ENCODE results near the gene RPP38. TPM values are rescaled to one million over a fixed set of nuclear protein-coding genes. Genes with fewer than 3 reads are reported as not detected.

Gene RPP38
- polyA plus RNA-seq, 2 of the 4 experiments (the other 2 are of a cell fraction), result 25.5 to 47.5 TPM

GRCh38 chr10:15084502-15084922 lies 12.6 kb upstream of the RPP38 start:
- no peaks in the 10 kb centered on the region for H3K9me3 ChIP-seq
- H3K4me2 ChIP-seq, result peak overlapping the region; percentile 68
- ChIA-PET CTCF (interaction anchor here (1.3 kb wide), 1 partner anchor 126 kb away, joined by 3 read pairs; no protein-coding TSS in a partner anchor), POLR2A (no interaction called here)
- DNase-seq (ENCODE audit: low read depth in 1 of 2, low spot score in 1 of 2) (peak; percentile 66 to 88), ATAC-seq (peak; percentile 71 to 77), FAIRE-seq (no peak)
- peak overlapping the region; percentile 30 to 50; a peak in 5 of 6 replicates for H3K27ac ChIP-seq
- 17% methylated on average over 7 of the region's 7 CpGs for WGBS (ENCODE audit: missing lambda C conversion rate)
- H3K4me3 ChIP-seq, result peak overlapping the region; percentile 33
- TF ChIP-seq MYC (IDR thresholded peaks at IDR 0.05; ENCODE audit: borderline replicate concordance, low read length) (no peak), FOXS1 (CRISPR knock-in tag; IDR thresholded peaks at IDR 0.05) (0 out of 2 replicates have a peak, but pooled peaks have one; percentile 30), HOXB5 (CRISPR knock-in tag; IDR thresholded peaks at IDR 0.05) (0 out of 2 replicates have a peak, but pooled peaks have one; percentile 66), RAD21 (conservative IDR thresholded peaks at IDR 0.05 in 1 of 2, IDR thresholded peaks at IDR 0.05 in 1 of 2) (0 out of 5 replicates have a peak, but pooled peaks of 1 of the 2 experiments have one; percentile 16)
- H3K4me1 ChIP-seq, result peaks cover 10% of the 10 kb centered on the region; the same call in 1 of the 3 replicates

- ChIA-PET POLR2A (no interaction called here), CTCF (no interaction called here)
- Histone ChIP-seq H3K27ac (peak within 1 kb of the TSS in 1 of 2 experiments; percentile 67; a peak in 3 of 6 replicates), H3K9me3 (no peaks in the 10 kb centered on the region), H3K4me1 (peaks cover 10% of the 10 kb centered on the region; the same call in 1 of the 3 replicates), H3K4me3 (peak within 1 kb of the TSS; percentile 58), H3K4me2 (peak within 1 kb of the TSS; percentile 92)
- 15% methylated on average over 30 of the region's 63 CpGs for WGBS (ENCODE audit: missing lambda C conversion rate)
- TF ChIP-seq EP300 (IDR thresholded peaks at IDR 0.05) (no peak), NFE2L2 (conservative IDR thresholded peaks at IDR 0.05; ENCODE audit: low read length) (no peak), HES2 (IDR thresholded peaks at IDR 0.05) (no peak), TP53 (CRISPR knock-in tag; IDR thresholded peaks at IDR 0.05) (no peak), HDAC2 (IDR thresholded peaks at IDR 0.05) (no peak), ZNF302 (CRISPR knock-in tag; IDR thresholded peaks at IDR 0.05) (no peak), E2F6 (IDR thresholded peaks at IDR 0.05; ENCODE audit: borderline replicate concordance, low read depth) (peak; percentile 97), ZFP36 (IDR thresholded peaks at IDR 0.05; ENCODE audit: borderline replicate concordance, partially characterized antibody) (no peak), FOSL2 (IDR thresholded peaks at IDR 0.05) (no peak), FOSL2 (CRISPR knock-in tag; IDR thresholded peaks at IDR 0.05) (no peak), EHF (CRISPR knock-in tag; IDR thresholded peaks at IDR 0.05) (no peak), SMC3 (IDR thresholded peaks at IDR 0.05) (no peak), GATA3 (IDR thresholded peaks at IDR 0.05; ENCODE audit: borderline replicate concordance) (no peak), BHLHE40 (IDR thresholded peaks at IDR 0.05; ENCODE audit: low read depth, low read length) (no peak), RFX5 (IDR thresholded peaks at IDR 0.05) (0 out of 2 replicates have a peak, but pooled peaks have one; percentile 24), MAX (IDR thresholded peaks at IDR 0.05) (peak; percentile 91), MAZ (IDR thresholded peaks at IDR 0.05; ENCODE audit: borderline replicate concordance, low read depth, low read length) (no peak), RNF2 (IDR thresholded peaks at IDR 0.05; ENCODE audit: borderline replicate concordance, low read depth) (no peak), POLR2AphosphoS2 (conservative IDR thresholded peaks at IDR 0.05; ENCODE audit: low read length) (no peak), ATOH8 (CRISPR knock-in tag; IDR thresholded peaks at IDR 0.05; ENCODE audit: low read depth) (no peak), ESRRA (IDR thresholded peaks at IDR 0.05; ENCODE audit: borderline replicate concordance, low read length) (no peak), TFCP2L1 (CRISPR knock-in tag; IDR thresholded peaks at IDR 0.05) (no peak), CBX2 (IDR thresholded peaks at IDR 0.05; ENCODE audit: borderline replicate concordance, low read depth) (no peak), POLR2A (IDR thresholded peaks at IDR 0.05; ENCODE audit: low read length) (no peak), EHMT2 (IDR thresholded peaks at IDR 0.05; ENCODE audit: low read depth) (no peak)
- peak; percentile 82 to 95 for DNase-seq (ENCODE audit: low read depth in 1 of 2, low spot score in 1 of 2)
- ATAC-seq, result peak; percentile 95 to 98
- no peak for FAIRE-seq
These were observed 8.5 kb upstream of the RPP38 start, which contains the start of gene ACBD7 for GRCh38 chr10:15088428-15089261. TSS of gene ACBD7 (minus strand) at chr10:15088776. CDS start at chr10:15088728, 48 bp downstream.

Data from A549 (cell line).